Suppressor macrophage treated with lipopolysaccharide for 4 hours (primary cell): ENCODE data around the gene LENG9.
A peak's percentile ranks its signal among the peaks of the same experiment; 100 is the strongest.

Experiments
- DNase-seq: peaks from one replicate; pipeline ENCODE4 v3.0.0-alpha.2; 2020

The LENG9 gene

GRCh38 chr19:54418930-54419800, 44.4 kb downstream of the LENG9 start:
- DNase-seq, result no peak

GRCh38 chr19:54418030-54418929, 45.3 kb downstream of the LENG9 start:
- DNase-seq, result peak; percentile 56

GRCh38 chr19:54416695-54417491, 46.7 kb downstream of the LENG9 start:
- no peak for DNase-seq

- DNase-seq, result no peak
Measured at GRCh38 chr19:54415901-54416673, 47.5 kb downstream of the LENG9 start.

- DNase-seq, result no peak
Measured at GRCh38 chr19:54415208-54415900, 48.2 kb downstream of the LENG9 start, which contains the start of gene TTYH1. TTYH1 (plus strand) TSS chr19:54415464; CDS start chr19:54415553, 89 bp downstream.

GRCh38 chr19:54414156-54414555, 49.4 kb downstream of the LENG9 start:
- DNase-seq, result no peak

GRCh38 chr19:54412877-54413276, 50.7 kb downstream of the LENG9 start:
- no peak for DNase-seq
